Endothelial cell of umbilical vein (primary cell): Measurements from ENCODE around the gene KCNMA1. TPM values are rescaled to one million over a fixed set of nuclear protein-coding genes. Genes with fewer than 3 reads are reported as not detected.

Source experiments
- BruUV-seq: library from RNA; stranded (reverse); fragments of 400-500 nt; replicated peaks from 2 replicates; lab custom pipeline; 2021; lab: Mats Ljungman, UMichigan
- CTCF ChIA-PET: fragments of 300-600, 350-600 bp; sonication (Branson Sonifier 250); formaldehyde crosslinking; loops from one replicate; lab custom pipeline; 2021; ENCODE audit warnings: antibody characterized with exemption, inconsistent platforms; lab: Charles Lee
- POLR2A ChIA-PET: fragments of 300-600, 350-600 bp; sonication (Branson Sonifier 250); formaldehyde crosslinking; loops from one replicate; lab custom pipeline; 2021; ENCODE audit warnings: antibody characterized with exemption, inconsistent platforms; lab: Charles Lee
- DNase-seq: peaks from one replicate; pipeline ENCODE4 v3.0.0-alpha.2; 2011; ENCODE audit warnings: low read depth, low spot score
- FAIRE-seq: peaks from 2 replicates; lab custom pipeline; 2011; peaks lifted over from hg19 to GRCh38; lab: Jason Lieb, UNC
- H2AFZ ChIP-seq: 2 replicates; pipeline ENCODE4 v1.6.0; 2012; ENCODE audit warnings: low read depth, low read length, control low read depth, inconsistent platforms
- H3K27ac ChIP-seq: 2 replicates; pipeline ENCODE4 v1.5.1; 2011; ENCODE audit warnings: low read depth, mild to moderate bottlenecking, control low read depth, low read length, moderate library complexity; ENCODE audit not compliant: insufficient read depth
- H3K27me3 ChIP-seq, 2 experiments: 2 replicates each; pipeline versions ENCODE4 v1.6.0 to v1.6.1; 2011; ENCODE audit warnings: low read length in 2 of 2, mixed read lengths in 1 of 2; ENCODE audit not compliant: control insufficient read depth in 2 of 2, insufficient read depth in 2 of 2
- H3K36me3 ChIP-seq, 2 experiments: 2 replicates in 1 of 2; 3 replicates in 1 of 2; pipeline ENCODE4 v1.5.1; 2011; ENCODE audit warnings: low read length in 2 of 2, mild to moderate bottlenecking in 1 of 2, moderate library complexity in 1 of 2; ENCODE audit not compliant: control insufficient read depth in 2 of 2, insufficient read depth in 2 of 2; ENCODE audit errors: extremely low read depth in 1 of 2
- H3K4me1 ChIP-seq: 3 replicates; pipeline ENCODE4 v1.5.1; 2011; ENCODE audit warnings: mild to moderate bottlenecking, low read length; ENCODE audit not compliant: control insufficient read depth, insufficient read depth; ENCODE audit errors: extremely low read depth
- H3K4me2 ChIP-seq: 2 replicates; pipeline ENCODE4 v1.6.1; 2011; ENCODE audit warnings: low read length, control low read depth, mixed read lengths; ENCODE audit not compliant: insufficient read depth
- H3K4me3 ChIP-seq, 3 experiments: fragments of 200-600 bp in 1 of 3; sonication (generic), shearing (Covaris generic) in 1 of 3; replicated peaks in 1 of 3; 2 replicates each; pipeline ENCODE4 v1.5.1; 2011 to 2016; ENCODE audit warnings: control low read depth in 3 of 3, low read length in 3 of 3, mild to moderate bottlenecking in 2 of 3, inconsistent platforms in 1 of 3, low read depth in 1 of 3, moderate library complexity in 1 of 3; ENCODE audit not compliant: insufficient read depth in 1 of 3
- H3K79me2 ChIP-seq: 2 replicates; pipeline ENCODE4 v1.6.0; 2012; ENCODE audit warnings: low read length, inconsistent platforms; ENCODE audit not compliant: control insufficient read depth, insufficient read depth
- H3K9ac ChIP-seq: replicated peaks from 2 replicates; pipeline ENCODE3; 2011; ENCODE audit warnings: low read length, control low read depth; ENCODE audit not compliant: insufficient read depth; ENCODE audit errors: extremely low read depth
- H3K9me1 ChIP-seq: replicated peaks from 3 replicates; pipeline ENCODE4 v1.6.0; 2011; ENCODE audit warnings: mild to moderate bottlenecking, low read length; ENCODE audit not compliant: control insufficient read depth, insufficient read depth; ENCODE audit errors: extremely low read depth
- H3K9me3 ChIP-seq: replicated peaks from 2 replicates; pipeline ENCODE4 v1.5.1; 2012; ENCODE audit warnings: low read length, inconsistent platforms; ENCODE audit not compliant: control insufficient read depth, insufficient read depth
- H4K20me1 ChIP-seq: replicated peaks from 2 replicates; pipeline ENCODE3; 2011; ENCODE audit warnings: mild to moderate bottlenecking, low read length; ENCODE audit not compliant: control insufficient read depth, insufficient read depth; ENCODE audit errors: extremely low read depth
- EZH2 ChIP-seq: IDR thresholded peaks from 2 replicates; pipeline ENCODE4 v1.6.1; 2012; ENCODE audit warnings: borderline replicate concordance, low read depth, mild to moderate bottlenecking, moderate library complexity, low read length, inconsistent platforms; ENCODE audit not compliant: severe bottlenecking
- FOS ChIP-seq: IDR thresholded peaks from 2 replicates; pipeline ENCODE4 v1.6.1; 2011; ENCODE audit warnings: mild to moderate bottlenecking, low read length, moderate library complexity, borderline replicate concordance; ENCODE audit not compliant: insufficient read depth
- GATA2 ChIP-seq: IDR thresholded peaks from 2 replicates; pipeline ENCODE4 v1.7.0; 2011; ENCODE audit warnings: low read depth, mild to moderate bottlenecking, moderate library complexity, mixed read lengths, low read length; ENCODE audit not compliant: insufficient read length, insufficient read depth
- MYC ChIP-seq: IDR thresholded peaks from one replicate; pipeline ENCODE4 v1.6.1; 2011; ENCODE audit warnings: mild to moderate bottlenecking, low read depth, low read length
- POLR2AphosphoS5 ChIP-seq: IDR thresholded peaks from 2 replicates; pipeline ENCODE4 v1.6.1; 2012; ENCODE audit warnings: low read depth, mild to moderate bottlenecking, control low read depth, low read length, moderate library complexity; ENCODE audit not compliant: insufficient read depth
- dilution Hi-C: fragments of 300-500 bp; cut with MboI; formaldehyde crosslinking; loops from one replicate; pipeline ENCODE4 v1.15.0; 2019; ENCODE audit warnings: low sequenced_read_pairs; ENCODE audit not compliant: extremely low pct_ligation_motif_present
- intact Hi-C: fragments of 100-400 bp; cut with micrococcal nuclease; formaldehyde crosslinking; loops from one replicate; pipeline ENCODE4 v1.10.0; 2022
- polyA plus RNA-seq, 4 experiments: library from polyadenylated mRNA; depleted of rRNA in 3 of 4; stranded (reverse) in 3 of 4; unstranded in 1 of 4; fragments of >200 nt; gene quantifications; 2 replicates each; pipeline versions ENCODE4 v1.2.1 to v1.2.3, GENCODE V29; 2011 to 2012; ENCODE audit warnings: missing spikeins in 1 of 4
- total RNA-seq: library from RNA; stranded (reverse); gene quantifications from 2 replicates; pipeline ENCODE4 v1.2.3, GENCODE V29; 2021
- TF ChIP-seq, protein P1 (sequence below), 2 donors: IDR thresholded peaks; 1 replicate in 1 of 2; 2 replicates in 1 of 2; pipeline ENCODE4 v1.5.1; 2011; ENCODE audit warnings: low read length in 2 of 2, mild to moderate bottlenecking in 2 of 2, moderate library complexity in 2 of 2, control low read depth in 1 of 2, inconsistent platforms in 1 of 2, low read depth in 1 of 2; ENCODE audit not compliant: insufficient read depth in 1 of 2; ENCODE audit errors: extremely low read depth in 1 of 2

KCNMA1 gene
- total and polyA plus RNA-seq, 2 donors (not counting 3 experiments of a cell fraction or from before 2014, with no cell fraction given): 0.10 to 0.82 TPM

DNA sequence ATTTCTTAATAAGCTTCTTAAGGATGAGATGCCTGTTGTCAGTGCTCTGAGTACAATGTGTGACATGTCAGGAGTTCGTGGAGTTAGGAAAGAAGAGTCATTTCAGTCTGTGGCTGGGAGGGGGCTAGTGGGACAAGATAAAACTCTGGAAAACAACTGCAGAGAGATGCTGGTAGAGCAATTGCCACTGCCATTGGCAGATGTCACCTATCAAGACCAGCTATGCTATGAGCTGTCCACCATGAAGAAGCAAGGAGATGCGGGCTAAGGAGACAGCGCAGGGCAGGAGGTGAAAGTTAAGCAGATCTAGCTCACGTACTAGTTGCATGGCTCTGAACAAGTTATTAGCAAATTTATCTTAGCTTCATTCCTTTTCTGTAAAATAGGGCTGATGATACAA is 756.7 kb downstream of the KCNMA1 start:
- no peaks in the 10 kb centered on the region for H3K36me3 ChIP-seq

More for the DNA sequence above, 756.7 kb downstream of the KCNMA1 start:
- H3K27ac ChIP-seq: no peak overlapping the region
- no peak overlapping the region for H3K4me3 ChIP-seq
- no peak overlapping the region for H3K9ac ChIP-seq
- no peaks in the 10 kb centered on the region for H3K79me2 ChIP-seq
- no peak overlapping the region for H3K4me2 ChIP-seq
- CTCF ChIA-PET: interaction anchor here (1.3 kb wide), 1 partner anchor 10 kb away, joined by 3 read pairs; no protein-coding TSS in a partner anchor
- H3K9me1 ChIP-seq: no peaks in the 10 kb centered on the region
- POLR2A ChIA-PET: no interaction called here
- no peaks in the 10 kb centered on the region for H3K9me3 ChIP-seq
- no peaks in the 10 kb centered on the region for H4K20me1 ChIP-seq
- BruUV-seq: no TSS peak
- FAIRE-seq (no peak), DNase-seq (no peak)
- intact Hi-C loops (no loop called here), dilution Hi-C loops (no loop called here)
- no peak overlapping the region for H2AFZ ChIP-seq
- TF ChIP-seq, protein P1, sequence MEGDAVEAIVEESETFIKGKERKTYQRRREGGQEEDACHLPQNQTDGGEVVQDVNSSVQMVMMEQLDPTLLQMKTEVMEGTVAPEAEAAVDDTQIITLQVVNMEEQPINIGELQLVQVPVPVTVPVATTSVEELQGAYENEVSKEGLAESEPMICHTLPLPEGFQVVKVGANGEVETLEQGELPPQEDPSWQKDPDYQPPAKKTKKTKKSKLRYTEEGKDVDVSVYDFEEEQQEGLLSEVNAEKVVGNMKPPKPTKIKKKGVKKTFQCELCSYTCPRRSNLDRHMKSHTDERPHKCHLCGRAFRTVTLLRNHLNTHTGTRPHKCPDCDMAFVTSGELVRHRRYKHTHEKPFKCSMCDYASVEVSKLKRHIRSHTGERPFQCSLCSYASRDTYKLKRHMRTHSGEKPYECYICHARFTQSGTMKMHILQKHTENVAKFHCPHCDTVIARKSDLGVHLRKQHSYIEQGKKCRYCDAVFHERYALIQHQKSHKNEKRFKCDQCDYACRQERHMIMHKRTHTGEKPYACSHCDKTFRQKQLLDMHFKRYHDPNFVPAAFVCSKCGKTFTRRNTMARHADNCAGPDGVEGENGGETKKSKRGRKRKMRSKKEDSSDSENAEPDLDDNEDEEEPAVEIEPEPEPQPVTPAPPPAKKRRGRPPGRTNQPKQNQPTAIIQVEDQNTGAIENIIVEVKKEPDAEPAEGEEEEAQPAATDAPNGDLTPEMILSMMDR (IDR thresholded peaks at IDR 0.05; ENCODE audit: extremely low read depth in 1 of 2, insufficient read depth in 1 of 2, low read depth in 1 of 2, low read length in 2 of 2): no peak
- TF ChIP-seq POLR2AphosphoS5: no peak
- TF ChIP-seq EZH2: no peak
- no peak for TF ChIP-seq FOS
- no peak for TF ChIP-seq MYC
- no peak for TF ChIP-seq GATA2
- no peaks in the 10 kb centered on the region for H3K4me1 ChIP-seq
- H3K27me3 ChIP-seq: no peaks in the 10 kb centered on the region
